AG04449 (cell line): ENCODE data around the gene GIPC2.
"Not testable (repeated sequence)": the region's sequence is repeated elsewhere in the genome, so short reads cannot be mapped to it uniquely, and the experiment has no call there.

Experiments used
- CTCF ChIA-PET: fragments of 350-600 bp; formaldehyde crosslinking; extraction: SDS; loops from one replicate; lab custom pipeline; 2021; ENCODE audit warnings: antibody characterized with exemption; lab: Yijun Ruan, JAX
- POLR2A ChIA-PET: fragments of 400-600, 350-600 bp; formaldehyde crosslinking; extraction: SDS; loops from one replicate; lab custom pipeline; 2020; ENCODE audit warnings: antibody characterized with exemption, inconsistent platforms; lab: Yijun Ruan, JAX
- DNase-seq: peaks from one replicate; pipeline ENCODE4 v3.0.0-alpha.2; 2010; ENCODE audit warnings: low read depth, low spot score
- H3K4me3 ChIP-seq: 2 replicates; pipeline ENCODE4 v1.5.1; 2011; ENCODE audit warnings: low read depth, mild to moderate bottlenecking, control low read depth, low read length
- TF ChIP-seq, protein P1 (sequence below): IDR thresholded peaks from one replicate; pipeline ENCODE4 v1.5.1; 2011; ENCODE audit warnings: mild to moderate bottlenecking, moderate library complexity, low read length, control low read depth, inconsistent platforms; ENCODE audit not compliant: insufficient read depth; ENCODE audit errors: missing control alignments

Gene GIPC2

DNA sequence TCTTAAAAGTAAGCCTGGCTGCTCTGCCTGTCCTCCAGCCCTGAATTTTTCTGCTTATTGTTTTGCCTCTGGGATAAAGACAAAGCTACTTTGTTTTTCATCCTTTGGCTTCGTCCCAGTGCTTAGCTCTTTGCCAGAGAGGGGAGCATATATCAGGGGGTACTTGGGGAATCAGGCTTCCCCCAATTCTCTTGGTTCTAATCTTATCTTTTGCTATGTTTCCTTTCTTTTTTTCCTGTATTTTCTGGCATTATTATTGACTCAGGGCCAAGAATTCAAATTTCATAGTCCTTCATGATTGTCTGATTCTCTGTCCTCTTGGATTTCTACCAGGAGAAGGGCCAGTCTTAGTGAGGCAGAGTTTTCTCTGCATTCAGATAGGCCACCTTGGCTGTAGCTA, 51.2 kb downstream of the GIPC2 start:
- CTCF ChIA-PET = interaction anchor here (1.2 to 2.2 kb wide), 2 partner anchors 14 to 17 kb away, joined by 3 to 6 read pairs; no protein-coding TSS in a partner anchor
- TF ChIP-seq, protein P1, sequence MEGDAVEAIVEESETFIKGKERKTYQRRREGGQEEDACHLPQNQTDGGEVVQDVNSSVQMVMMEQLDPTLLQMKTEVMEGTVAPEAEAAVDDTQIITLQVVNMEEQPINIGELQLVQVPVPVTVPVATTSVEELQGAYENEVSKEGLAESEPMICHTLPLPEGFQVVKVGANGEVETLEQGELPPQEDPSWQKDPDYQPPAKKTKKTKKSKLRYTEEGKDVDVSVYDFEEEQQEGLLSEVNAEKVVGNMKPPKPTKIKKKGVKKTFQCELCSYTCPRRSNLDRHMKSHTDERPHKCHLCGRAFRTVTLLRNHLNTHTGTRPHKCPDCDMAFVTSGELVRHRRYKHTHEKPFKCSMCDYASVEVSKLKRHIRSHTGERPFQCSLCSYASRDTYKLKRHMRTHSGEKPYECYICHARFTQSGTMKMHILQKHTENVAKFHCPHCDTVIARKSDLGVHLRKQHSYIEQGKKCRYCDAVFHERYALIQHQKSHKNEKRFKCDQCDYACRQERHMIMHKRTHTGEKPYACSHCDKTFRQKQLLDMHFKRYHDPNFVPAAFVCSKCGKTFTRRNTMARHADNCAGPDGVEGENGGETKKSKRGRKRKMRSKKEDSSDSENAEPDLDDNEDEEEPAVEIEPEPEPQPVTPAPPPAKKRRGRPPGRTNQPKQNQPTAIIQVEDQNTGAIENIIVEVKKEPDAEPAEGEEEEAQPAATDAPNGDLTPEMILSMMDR = no peak
- POLR2A ChIA-PET = no interaction called here
- H3K4me3 ChIP-seq = no peak overlapping the region
- no peak for DNase-seq

DNA sequence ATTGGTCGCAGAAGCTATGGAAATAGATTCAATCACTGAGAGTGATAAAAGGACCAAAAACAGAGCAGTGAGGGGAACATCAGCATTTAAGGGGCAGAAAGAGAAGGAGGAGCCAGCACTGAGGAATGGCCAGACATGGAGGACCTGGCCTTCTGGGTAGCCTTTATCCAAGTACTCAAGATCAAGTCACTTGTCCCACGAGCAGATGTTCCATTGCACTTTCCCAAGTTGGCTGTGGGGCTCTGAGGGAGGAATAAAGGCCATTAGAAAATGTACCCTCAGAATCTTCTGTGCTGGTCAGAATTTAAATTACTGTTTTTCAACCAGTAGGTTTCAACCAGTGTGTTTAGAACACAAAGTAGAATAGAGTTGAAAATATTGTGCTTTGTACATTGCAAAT, 55.3 kb downstream of the GIPC2 start:
- ChIA-PET CTCF (interaction anchor here (5.8 kb wide), 1 partner anchor 13 kb away, joined by 53 read pairs; no protein-coding TSS in a partner anchor), POLR2A (interaction anchor here (4.8 kb wide), 1 partner anchor 95 kb away, joined by 60 read pairs; the partner anchor contains the start of gene DNAJB4)
- TF ChIP-seq, protein P1 = no peak
- no peak for DNase-seq
- no peak overlapping the region for H3K4me3 ChIP-seq

DNA sequence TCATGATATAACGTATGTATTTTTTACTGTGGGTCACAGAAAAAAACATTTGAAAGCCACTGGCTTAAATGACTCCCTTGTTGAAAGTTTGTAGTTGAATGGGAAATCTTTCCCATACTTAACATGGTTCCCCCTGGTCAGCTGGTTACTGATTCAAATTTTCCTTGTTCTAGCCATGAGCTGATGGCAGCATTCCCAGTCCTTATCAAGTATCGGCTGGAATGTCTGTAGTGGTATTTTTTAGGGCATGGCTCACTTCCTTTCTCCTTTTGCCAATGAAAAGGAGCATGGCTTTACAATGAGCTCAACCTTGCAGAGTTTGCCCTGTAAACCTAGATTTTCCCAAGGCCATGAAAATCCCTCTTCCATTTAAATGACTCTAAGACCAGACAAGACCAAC, 55.7 kb downstream of the GIPC2 start:
- H3K4me3 ChIP-seq = no peak overlapping the region
- ChIA-PET POLR2A (interaction anchor here (0.5 to 4.8 kb wide), 3 partner anchors 13 to 122 kb away, joined by 3 to 60 read pairs (median 5); partner anchors contain the start of gene DNAJB4), CTCF (interaction anchor here (1.0 to 5.8 kb wide), 3 partner anchors 8 to 44 kb away, joined by 3 to 53 read pairs (median 6); no protein-coding TSS in a partner anchor)
- TF ChIP-seq, protein P1 = no peak
- DNase-seq = peak; percentile 89

DNA sequence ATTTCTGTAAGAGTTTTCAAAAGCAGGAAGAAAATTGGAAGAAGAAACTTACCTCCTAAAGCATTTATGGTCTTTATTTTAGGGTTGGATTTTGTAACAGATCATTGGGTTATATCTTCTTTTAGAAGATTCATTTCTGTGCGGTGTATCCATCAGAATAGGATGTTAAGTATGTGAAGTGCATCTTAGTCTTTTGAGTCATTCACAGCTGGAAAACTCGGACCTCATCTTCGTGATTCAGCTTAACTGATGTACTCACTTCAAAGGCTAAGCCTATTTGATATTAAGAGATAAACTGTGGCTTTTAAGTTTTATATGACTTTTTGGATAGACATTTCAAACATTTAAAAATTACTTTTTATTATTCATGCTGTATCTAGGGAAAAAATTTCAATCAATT, 56.3 kb downstream of the GIPC2 start:
- DNase-seq = peak; percentile 65
- ChIA-PET POLR2A (interaction anchor here (0.5 to 4.8 kb wide), 3 partner anchors 13 to 122 kb away, joined by 3 to 60 read pairs (median 5); partner anchors contain the start of gene DNAJB4), CTCF (interaction anchor here (1.0 to 5.8 kb wide), 3 partner anchors 9 to 44 kb away, joined by 3 to 53 read pairs (median 6); no protein-coding TSS in a partner anchor)
- TF ChIP-seq, protein P1 = no peak
- no peak overlapping the region for H3K4me3 ChIP-seq

DNA sequence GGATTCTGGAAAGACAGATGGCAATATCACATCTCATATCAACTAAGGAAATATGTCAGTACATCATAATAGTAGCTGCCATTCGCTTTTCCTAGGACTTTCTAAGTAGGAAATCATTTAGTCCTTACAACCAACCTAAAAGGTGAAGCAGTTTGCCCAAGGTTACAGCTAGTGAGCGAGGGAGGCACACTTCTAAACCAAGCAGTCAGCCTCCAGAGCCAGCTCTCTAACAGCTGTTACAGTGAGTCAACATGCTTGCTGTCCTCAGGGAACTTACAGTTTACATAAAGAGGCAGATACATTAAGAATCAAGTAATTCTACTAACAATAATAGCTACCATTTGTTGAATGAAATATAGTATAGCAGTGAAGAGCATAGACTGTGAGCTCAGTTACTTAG, 57.1 kb downstream of the GIPC2 start:
- no peak for DNase-seq
- no peak overlapping the region for H3K4me3 ChIP-seq
- ChIA-PET CTCF (interaction anchor here (2.0 to 5.8 kb wide), 2 partner anchors 9 to 11 kb away, joined by 6 to 53 read pairs; no protein-coding TSS in a partner anchor), POLR2A (interaction anchor here (4.8 kb wide), 1 partner anchor 97 kb away, joined by 60 read pairs; the partner anchor contains the start of gene DNAJB4)
- TF ChIP-seq, protein P1 = no peak

DNA sequence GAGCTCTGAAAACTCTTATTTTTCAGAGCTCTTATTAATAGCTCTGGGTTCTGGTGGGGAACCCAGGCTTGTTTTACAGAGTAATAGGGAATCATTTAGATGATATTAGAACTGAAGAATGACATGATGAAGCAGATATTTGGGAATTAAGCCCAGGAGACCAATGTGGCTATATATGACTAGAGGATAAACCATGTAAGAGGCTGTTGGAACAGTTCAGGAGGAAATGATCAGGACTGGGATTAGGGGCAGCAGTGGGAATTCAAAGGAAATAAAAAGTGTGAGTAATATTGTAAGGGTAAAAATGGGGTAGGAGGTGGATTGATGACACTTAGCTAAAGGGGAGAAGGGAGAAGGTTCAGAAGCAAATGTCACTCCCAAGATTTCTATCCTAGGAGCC, 58.6 kb downstream of the GIPC2 start:
- ChIA-PET CTCF (interaction anchor here (0.8 to 5.8 kb wide), 3 partner anchors 10 to 513 kb away, joined by 4 to 53 read pairs (median 5); partner anchors contain the start of gene FUBP1), POLR2A (interaction anchor here (0.7 to 4.8 kb wide), 4 partner anchors 32 to 125 kb away, joined by 3 to 60 read pairs (median 4); partner anchors contain the start of genes DNAJB4 and FUBP1)
- TF ChIP-seq, protein P1 = no peak
- DNase-seq = peak; percentile 64
- no peak overlapping the region for H3K4me3 ChIP-seq

DNA sequence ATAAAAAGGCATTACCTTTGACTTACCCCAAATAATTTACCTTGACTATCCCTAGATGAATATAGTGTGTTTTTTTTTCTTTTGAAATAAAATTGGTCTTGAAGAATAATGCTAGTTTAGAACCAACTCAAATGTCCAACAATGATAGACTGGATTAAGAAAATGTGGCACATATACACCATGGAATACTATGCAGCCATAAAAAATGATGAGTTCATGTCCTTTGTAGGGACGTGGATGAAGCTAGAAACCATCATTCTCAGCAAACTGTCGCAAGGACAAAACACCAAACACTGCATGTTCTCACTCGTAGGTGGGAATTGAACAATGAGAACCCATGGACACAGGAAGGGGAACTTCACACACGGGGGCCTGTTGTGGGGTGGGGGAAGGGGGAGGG, 63.9 kb downstream of the GIPC2 start:
- CTCF ChIA-PET = interaction anchor here (2.4 kb wide), 1 partner anchor 129 kb away, joined by 4 read pairs; no protein-coding TSS in a partner anchor
- POLR2A ChIA-PET = interaction anchor here (1.7 kb wide), 1 partner anchor 105 kb away, joined by 4 read pairs; the partner anchor contains the start of gene DNAJB4
- H3K4me3 ChIP-seq, DNase-seq: not testable (repeated sequence)
